B cell (primary cell): ENCODE results near the gene LZTFL1.

Source experiments
- EZH2 ChIP-seq: IDR thresholded peaks from 2 replicates; pipeline ENCODE4 v1.6.1; 2012; ENCODE audit warnings: borderline replicate concordance, low read depth, mild to moderate bottlenecking, moderate library complexity, low read length; ENCODE audit not compliant: insufficient read depth, poor library complexity, severe bottlenecking
- TF ChIP-seq, protein P1 (sequence below): fragments of 200-600 bp; IDR thresholded peaks from one replicate; pipeline ENCODE4 v1.8.0; 2022; ENCODE audit warnings: antibody characterized with exemption, mild to moderate bottlenecking

DNA sequence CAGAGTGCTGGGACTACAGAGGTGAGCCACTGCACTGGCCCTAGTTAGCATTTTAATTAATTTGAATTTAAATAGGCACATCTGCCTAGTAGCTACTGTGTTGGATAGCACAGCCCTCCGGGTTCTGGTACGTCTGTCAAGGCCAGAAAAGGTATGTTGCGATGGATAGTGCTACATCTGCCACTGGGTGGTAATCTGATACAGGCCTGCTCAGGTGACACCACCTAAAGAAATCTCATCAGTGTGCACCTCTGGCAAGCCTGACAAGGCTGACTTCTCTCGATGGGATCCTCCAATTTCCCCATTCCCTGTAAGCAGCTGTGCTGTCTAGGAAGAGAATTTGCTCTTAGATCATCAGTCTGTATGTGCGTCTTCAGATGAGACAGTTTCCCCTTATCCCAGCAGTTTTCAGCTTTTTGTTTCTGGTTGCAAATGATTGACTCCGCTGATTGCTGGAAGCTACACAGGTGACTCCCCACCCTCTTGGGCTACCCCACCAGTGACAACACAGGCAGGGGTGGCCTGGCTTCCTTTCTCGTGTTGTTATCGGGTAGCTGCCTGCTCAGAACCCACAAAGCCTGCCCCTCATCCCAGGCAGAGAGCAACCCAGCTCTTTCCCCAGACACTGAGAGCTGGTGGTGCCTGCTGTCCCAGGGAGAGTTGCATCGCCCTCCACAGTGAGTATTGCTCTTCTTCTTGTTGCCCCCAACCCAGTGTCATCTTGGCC, 44.2 kb upstream of the LZTFL1 start, which contains the start of gene CCR9:
- TF ChIP-seq, protein P1, sequence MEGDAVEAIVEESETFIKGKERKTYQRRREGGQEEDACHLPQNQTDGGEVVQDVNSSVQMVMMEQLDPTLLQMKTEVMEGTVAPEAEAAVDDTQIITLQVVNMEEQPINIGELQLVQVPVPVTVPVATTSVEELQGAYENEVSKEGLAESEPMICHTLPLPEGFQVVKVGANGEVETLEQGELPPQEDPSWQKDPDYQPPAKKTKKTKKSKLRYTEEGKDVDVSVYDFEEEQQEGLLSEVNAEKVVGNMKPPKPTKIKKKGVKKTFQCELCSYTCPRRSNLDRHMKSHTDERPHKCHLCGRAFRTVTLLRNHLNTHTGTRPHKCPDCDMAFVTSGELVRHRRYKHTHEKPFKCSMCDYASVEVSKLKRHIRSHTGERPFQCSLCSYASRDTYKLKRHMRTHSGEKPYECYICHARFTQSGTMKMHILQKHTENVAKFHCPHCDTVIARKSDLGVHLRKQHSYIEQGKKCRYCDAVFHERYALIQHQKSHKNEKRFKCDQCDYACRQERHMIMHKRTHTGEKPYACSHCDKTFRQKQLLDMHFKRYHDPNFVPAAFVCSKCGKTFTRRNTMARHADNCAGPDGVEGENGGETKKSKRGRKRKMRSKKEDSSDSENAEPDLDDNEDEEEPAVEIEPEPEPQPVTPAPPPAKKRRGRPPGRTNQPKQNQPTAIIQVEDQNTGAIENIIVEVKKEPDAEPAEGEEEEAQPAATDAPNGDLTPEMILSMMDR = no peak
- TF ChIP-seq EZH2 = no peak
